Keratinocyte (primary cell): ENCODE results near the gene UBAP1. TPM values are rescaled to one million over a fixed set of nuclear protein-coding genes. Genes with fewer than 3 reads are reported as not detected.

Source experiments
- DNase-seq: peaks from one replicate; pipeline ENCODE4 v3.0.0-alpha.2; 2011; ENCODE audit warnings: low read depth, missing footprints, low spot score
- FAIRE-seq: peaks from 2 replicates; lab custom pipeline; 2011; peaks lifted over from hg19 to GRCh38; lab: Jason Lieb, UNC
- H2AFZ ChIP-seq: 2 replicates; pipeline ENCODE4 v1.6.0; 2012; ENCODE audit warnings: low read length, control low read depth, inconsistent platforms; ENCODE audit not compliant: control insufficient read depth
- H3K27ac ChIP-seq: 2 replicates; pipeline ENCODE4 v1.5.1; 2011; ENCODE audit warnings: low read length; ENCODE audit not compliant: control insufficient read depth, insufficient read depth
- H3K27me3 ChIP-seq: 3 replicates; pipeline ENCODE4 v1.6.0; 2011; ENCODE audit warnings: low read length; ENCODE audit not compliant: control insufficient read depth, insufficient read depth; ENCODE audit errors: extremely low read depth
- H3K36me3 ChIP-seq, 2 experiments: 2 replicates in 1 of 2; 3 replicates in 1 of 2; pipeline ENCODE4 v1.5.1; 2011; ENCODE audit warnings: low read length in 2 of 2, mild to moderate bottlenecking in 1 of 2; ENCODE audit not compliant: control insufficient read depth in 2 of 2, insufficient read depth in 2 of 2; ENCODE audit errors: extremely low read depth in 1 of 2
- H3K4me1 ChIP-seq: 3 replicates; pipeline ENCODE4 v1.5.1; 2011; ENCODE audit warnings: low read length; ENCODE audit not compliant: control insufficient read depth, insufficient read depth; ENCODE audit errors: extremely low read depth
- H3K4me2 ChIP-seq: 3 replicates; pipeline ENCODE4 v1.6.0; 2011; ENCODE audit warnings: low read depth, low read length; ENCODE audit not compliant: control insufficient read depth, insufficient read depth; ENCODE audit errors: extremely low read depth
- H3K4me3 ChIP-seq, 3 experiments: fragments of 200-600 bp in 1 of 3; sonication (generic) in 1 of 3; 2 replicates in 2 of 3; 3 replicates in 1 of 3; pipeline ENCODE4 v1.5.1; 2011 to 2016; ENCODE audit warnings: low read length in 3 of 3, mild to moderate bottlenecking in 3 of 3, control low read depth in 2 of 3, inconsistent platforms in 1 of 3, low read depth in 1 of 3, mixed read lengths in 1 of 3, mixed run types in 1 of 3, moderate library complexity in 1 of 3; ENCODE audit not compliant: control insufficient read depth in 2 of 3, insufficient read depth in 2 of 3; ENCODE audit errors: extremely low read depth in 1 of 3
- H3K79me2 ChIP-seq: 2 replicates; pipeline ENCODE4 v1.6.0; 2012; ENCODE audit warnings: low read length; ENCODE audit not compliant: control insufficient read depth, insufficient read depth
- H3K9ac ChIP-seq: 3 replicates; pipeline ENCODE4 v1.6.0; 2011; ENCODE audit warnings: low read length; ENCODE audit not compliant: control insufficient read depth, insufficient read depth; ENCODE audit errors: extremely low read depth
- H3K9me1 ChIP-seq: 3 replicates; pipeline ENCODE4 v1.6.0; 2011; ENCODE audit warnings: low read length; ENCODE audit not compliant: control insufficient read depth, insufficient read depth; ENCODE audit errors: extremely low read depth
- H3K9me3 ChIP-seq: 2 replicates; pipeline ENCODE4 v1.5.1; 2012; ENCODE audit warnings: low read depth, low read length; ENCODE audit not compliant: control insufficient read depth
- H4K20me1 ChIP-seq: 3 replicates; pipeline ENCODE4 v1.6.0; 2011; ENCODE audit warnings: low read length; ENCODE audit not compliant: control insufficient read depth, insufficient read depth; ENCODE audit errors: extremely low read depth
- EZH2 ChIP-seq: IDR thresholded peaks from one replicate; pipeline ENCODE4 v1.6.1; 2012; ENCODE audit warnings: inconsistent platforms, mild to moderate bottlenecking, low read length, moderate library complexity
- dilution Hi-C: fragments of 300-500 bp; cut with MboI; formaldehyde crosslinking; loops from one replicate; pipeline ENCODE4 v1.7.0; 2020; ENCODE audit warnings: low sequenced_read_pairs; ENCODE audit not compliant: extremely low pct_ligation_motif_present
- polyA plus RNA-seq, 5 experiments: library from polyadenylated mRNA; depleted of rRNA in 3 of 5; stranded (reverse) in 3 of 5; stranded (forward) in 1 of 5; unstranded in 1 of 5; fragments of >200 nt; gene quantifications; 1 replicate in 1 of 5; 2 replicates in 3 of 5; 3 replicates in 1 of 5; pipeline versions ENCODE4 v1.2.1 to v1.2.3, GENCODE V29; 2011 to 2012; ENCODE audit warnings: missing spikeins in 2 of 5, low read depth in 1 of 5, low replicate concordance in 1 of 5
- TF ChIP-seq, protein P1 (sequence below), 3 experiments: IDR thresholded peaks in 1 of 3; conservative IDR thresholded peaks in 1 of 3; optimal IDR thresholded peaks in 1 of 3; 2 replicates in 2 of 3; 3 replicates in 1 of 3; pipeline versions ENCODE3 to v1.5.1; 2011; ENCODE audit warnings: low read length in 3 of 3, mild to moderate bottlenecking in 3 of 3, moderate library complexity in 2 of 3, control low read depth in 1 of 3, inconsistent platforms in 1 of 3; ENCODE audit not compliant: insufficient read depth in 2 of 3; ENCODE audit errors: extremely low read depth in 1 of 3

UBAP1 gene
- polyA plus RNA-seq, 1 donor (not counting 4 experiments of a cell fraction or from before 2014, with no cell fraction given): 81.8 TPM

DNA sequence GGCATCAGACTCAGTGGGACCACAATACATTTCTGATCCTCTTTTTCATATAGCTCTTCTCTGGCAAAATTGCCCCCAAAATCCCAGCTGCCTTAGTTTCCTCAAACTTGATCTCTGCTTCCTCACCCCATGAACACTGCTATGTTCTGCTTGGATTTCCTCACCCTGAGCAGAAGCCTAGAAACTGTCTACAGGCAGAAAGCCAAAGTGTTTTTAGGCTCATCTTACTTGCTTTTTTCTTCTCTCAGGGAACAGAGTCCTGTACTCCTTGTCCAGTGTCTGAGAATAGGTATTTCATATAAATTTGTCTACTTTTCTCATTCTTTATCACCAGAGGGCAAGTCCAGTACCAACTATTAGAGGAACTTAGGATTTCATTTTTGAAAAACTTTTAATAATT lies 21.5 kb upstream of the UBAP1 start:
- FAIRE-seq: no peak
- no peak overlapping the region for H3K27ac ChIP-seq
- H3K4me3 ChIP-seq: no peak overlapping the region
- H4K20me1 ChIP-seq: no peaks in the 10 kb centered on the region
- H3K4me1 ChIP-seq: peaks cover 16% of the 10 kb centered on the region
- H3K9me1 ChIP-seq: no peaks in the 10 kb centered on the region
- no peaks in the 10 kb centered on the region for H3K79me2 ChIP-seq
- H3K4me2 ChIP-seq: no peak overlapping the region
- H3K9me3 ChIP-seq: no peaks in the 10 kb centered on the region
- no peaks in the 10 kb centered on the region for H3K27me3 ChIP-seq
- no peaks in the 10 kb centered on the region for H3K36me3 ChIP-seq
- DNase-seq: no peak
- TF ChIP-seq, protein P1, sequence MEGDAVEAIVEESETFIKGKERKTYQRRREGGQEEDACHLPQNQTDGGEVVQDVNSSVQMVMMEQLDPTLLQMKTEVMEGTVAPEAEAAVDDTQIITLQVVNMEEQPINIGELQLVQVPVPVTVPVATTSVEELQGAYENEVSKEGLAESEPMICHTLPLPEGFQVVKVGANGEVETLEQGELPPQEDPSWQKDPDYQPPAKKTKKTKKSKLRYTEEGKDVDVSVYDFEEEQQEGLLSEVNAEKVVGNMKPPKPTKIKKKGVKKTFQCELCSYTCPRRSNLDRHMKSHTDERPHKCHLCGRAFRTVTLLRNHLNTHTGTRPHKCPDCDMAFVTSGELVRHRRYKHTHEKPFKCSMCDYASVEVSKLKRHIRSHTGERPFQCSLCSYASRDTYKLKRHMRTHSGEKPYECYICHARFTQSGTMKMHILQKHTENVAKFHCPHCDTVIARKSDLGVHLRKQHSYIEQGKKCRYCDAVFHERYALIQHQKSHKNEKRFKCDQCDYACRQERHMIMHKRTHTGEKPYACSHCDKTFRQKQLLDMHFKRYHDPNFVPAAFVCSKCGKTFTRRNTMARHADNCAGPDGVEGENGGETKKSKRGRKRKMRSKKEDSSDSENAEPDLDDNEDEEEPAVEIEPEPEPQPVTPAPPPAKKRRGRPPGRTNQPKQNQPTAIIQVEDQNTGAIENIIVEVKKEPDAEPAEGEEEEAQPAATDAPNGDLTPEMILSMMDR (optimal IDR thresholded peaks at IDR 0.05 in 1 of 3, IDR thresholded peaks at IDR 0.05 in 1 of 3, conservative IDR thresholded peaks at IDR 0.05 in 1 of 3; ENCODE audit: extremely low read depth in 1 of 3, insufficient read depth in 2 of 3, low read length in 3 of 3): no peak
- TF ChIP-seq EZH2: no peak
- H3K9ac ChIP-seq: no peak overlapping the region
- no peak overlapping the region for H2AFZ ChIP-seq
- dilution Hi-C loops: no loop called here

DNA sequence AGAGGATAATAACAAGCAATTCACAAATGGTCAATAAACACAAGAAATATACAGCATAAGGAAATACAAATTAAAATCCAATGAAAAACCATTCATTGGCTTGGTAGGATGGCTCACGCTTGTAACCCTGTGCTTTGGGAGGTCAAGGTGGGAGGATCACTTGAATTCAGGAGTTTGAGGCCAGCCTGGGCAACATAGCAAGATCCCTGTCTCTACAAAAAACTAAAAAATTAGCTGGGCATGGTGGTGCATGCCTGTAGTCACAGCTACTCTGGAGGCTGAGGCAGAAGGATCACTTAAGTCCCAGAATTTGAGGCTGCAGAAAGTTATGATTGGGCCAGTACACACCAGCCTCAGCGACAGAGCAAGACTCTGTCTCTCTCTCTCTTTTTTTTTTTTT lies 20.9 kb upstream of the UBAP1 start:
- DNase-seq: no peak
- Histone ChIP-seq H2AFZ (no peak overlapping the region), H3K27ac (peak overlapping the region; percentile 79)

More for the DNA sequence above, 20.9 kb upstream of the UBAP1 start:
- H3K9me1 ChIP-seq: no peaks in the 10 kb centered on the region
- H3K4me3 ChIP-seq: no peak overlapping the region
- TF ChIP-seq, protein P1 (optimal IDR thresholded peaks at IDR 0.05 in 1 of 3, IDR thresholded peaks at IDR 0.05 in 1 of 3, conservative IDR thresholded peaks at IDR 0.05 in 1 of 3; ENCODE audit: extremely low read depth in 1 of 3, insufficient read depth in 2 of 3, low read length in 3 of 3): no peak
- TF ChIP-seq EZH2: no peak
- no peak for FAIRE-seq
- no peaks in the 10 kb centered on the region for H4K20me1 ChIP-seq
- peaks cover 20% of the 10 kb centered on the region for H3K4me1 ChIP-seq
- H3K4me2 ChIP-seq: peak overlapping the region; percentile 48
- H3K27me3 ChIP-seq: no peaks in the 10 kb centered on the region
- dilution Hi-C loops: no loop called here
- no peaks in the 10 kb centered on the region for H3K36me3 ChIP-seq
- no peaks in the 10 kb centered on the region for H3K79me2 ChIP-seq
- H3K9ac ChIP-seq: no peak overlapping the region
- H3K9me3 ChIP-seq: no peaks in the 10 kb centered on the region
